WERI-Rb-1 (cell line): Measurements from ENCODE around the gene SEC22A.

Source experiments
- DNase-seq: peaks from one replicate; pipeline ENCODE4 v3.0.0-alpha.2; 2020
- H3K27ac ChIP-seq: fragments of 250-450 bp; sonication (Bioruptor Pico); 2 replicates; pipeline ENCODE4 v1.5.1; 2020; ENCODE audit warnings: mild to moderate bottlenecking, moderate library complexity
- H3K27me3 ChIP-seq: fragments of 250-450 bp; sonication (Bioruptor Pico); 2 replicates; pipeline ENCODE4 v1.5.1; 2021; ENCODE audit warnings: mild to moderate bottlenecking, low read depth, moderate library complexity; ENCODE audit not compliant: insufficient read depth, severe bottlenecking
- H3K36me3 ChIP-seq: fragments of 250-450 bp; sonication (Bioruptor Pico); 2 replicates; pipeline ENCODE4 v1.5.1; 2020; ENCODE audit warnings: mild to moderate bottlenecking, moderate library complexity
- H3K4me3 ChIP-seq: 2 replicates; pipeline ENCODE4 v1.5.1; 2011; ENCODE audit warnings: low read depth, mild to moderate bottlenecking, control low read depth, low read length
- H3K9me3 ChIP-seq: fragments of 250-450 bp; sonication (Bioruptor Pico); 2 replicates; pipeline ENCODE4 v1.5.1; 2021; ENCODE audit warnings: mild to moderate bottlenecking, moderate library complexity; ENCODE audit not compliant: severe bottlenecking
- CTCF ChIP-seq: IDR thresholded peaks from 2 replicates; pipeline ENCODE4 v1.5.1; 2011; ENCODE audit warnings: low read depth, mild to moderate bottlenecking, control low read depth, inconsistent platforms, low read length

Gene SEC22A

GRCh38 chr3:123284399-123285010 is 82.8 kb downstream of the SEC22A start:
- Histone ChIP-seq H3K9me3 (no peaks in the 10 kb centered on the region), H3K27ac (no peak overlapping the region), H3K27me3 (no peaks in the 10 kb centered on the region), H3K36me3 (no peaks in the 10 kb centered on the region), H3K4me3 (no peak overlapping the region)
- no peak for DNase-seq
- no peak for TF ChIP-seq CTCF

GRCh38 chr3:123285066-123285465 is 83.3 kb downstream of the SEC22A start:
- TF ChIP-seq CTCF = no peak
- Histone ChIP-seq H3K27me3 (no peaks in the 10 kb centered on the region), H3K4me3 (no peak overlapping the region), H3K9me3 (no peaks in the 10 kb centered on the region), H3K27ac (no peak overlapping the region), H3K36me3 (no peaks in the 10 kb centered on the region)
- no peak for DNase-seq

GRCh38 chr3:123285479-123285878 is 83.7 kb downstream of the SEC22A start:
- Histone ChIP-seq H3K36me3 (no peaks in the 10 kb centered on the region), H3K4me3 (no peak overlapping the region), H3K27ac (no peak overlapping the region), H3K27me3 (no peaks in the 10 kb centered on the region), H3K9me3 (no peaks in the 10 kb centered on the region)
- TF ChIP-seq CTCF = no peak
- DNase-seq = no peak

- H3K36me3 ChIP-seq = no peaks in the 10 kb centered on the region
- no peak for TF ChIP-seq CTCF
Observed at GRCh38 chr3:123285931-123286307, 84.2 kb downstream of the SEC22A start.

GRCh38 chr3:123286308-123287023 is 84.7 kb downstream of the SEC22A start:
- peak; percentile 64 for DNase-seq
- peak; percentile 87 for TF ChIP-seq CTCF
- no peak overlapping the region for H3K27ac ChIP-seq
- no peaks in the 10 kb centered on the region for H3K27me3 ChIP-seq
- no peak overlapping the region for H3K4me3 ChIP-seq
- no peaks in the 10 kb centered on the region for H3K36me3 ChIP-seq
- H3K9me3 ChIP-seq = no peaks in the 10 kb centered on the region

More at GRCh38 chr3:123285931-123286307, 84.2 kb downstream of the SEC22A start:
- Histone ChIP-seq H3K27me3 (no peaks in the 10 kb centered on the region), H3K4me3 (no peak overlapping the region), H3K9me3 (no peaks in the 10 kb centered on the region), H3K27ac (no peak overlapping the region)
- DNase-seq = no peak
